Hippocampal formation (tissue), 2 donors: ENCODE data around the gene ERBB4.
"Not testable (repeated sequence)": the region's sequence is repeated elsewhere in the genome, so short reads cannot be mapped to it uniquely, and the experiment has no call there.

Experiments
- DNase-seq, 2 donors: peaks; one replicate each; lab custom pipeline; 2025; lab: John Stamatoyannopoulos, UW

Gene ERBB4

DNA sequence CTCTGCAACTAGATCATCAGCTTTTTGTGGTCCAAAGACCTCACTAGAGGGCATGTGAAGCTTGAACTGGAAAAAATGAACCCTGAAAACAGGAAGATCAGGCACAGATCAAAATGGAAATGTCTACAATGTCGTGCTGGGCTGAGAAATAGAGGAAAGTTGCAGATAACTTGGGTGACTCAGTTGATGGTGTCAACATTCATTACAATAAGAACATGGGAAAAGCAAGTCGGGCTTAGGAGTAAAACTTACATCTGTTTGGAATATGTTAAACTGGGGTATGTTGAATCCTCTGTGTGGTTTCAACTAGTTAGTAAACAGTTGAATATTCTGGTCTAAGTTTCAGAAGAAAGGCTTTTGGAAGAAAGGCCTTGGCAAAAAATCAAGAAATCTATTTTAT is 940.4 kb downstream of the ERBB4 start:
- no peak for DNase-seq

DNA sequence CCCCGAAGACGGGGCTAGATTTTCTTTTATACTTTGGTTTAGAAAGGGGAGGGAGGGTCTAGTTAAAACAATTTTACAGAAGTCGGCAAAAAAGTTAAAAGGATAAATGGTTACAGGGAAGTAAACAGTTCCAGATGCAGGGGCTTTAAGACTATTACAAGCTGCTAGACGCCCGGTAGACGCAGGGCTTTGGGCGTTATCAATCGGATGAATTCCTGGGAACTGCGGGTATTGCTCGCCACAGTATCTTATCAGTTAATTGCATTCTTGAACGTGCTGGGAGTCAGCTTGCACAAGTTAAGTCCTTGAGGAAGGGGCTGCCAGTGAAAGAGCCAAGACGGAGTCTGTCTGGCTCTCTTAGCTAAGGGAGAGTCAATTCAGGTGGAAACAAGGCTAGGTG is 946.6 kb downstream of the ERBB4 start:
- not testable (repeated sequence) for DNase-seq

- no peak for DNase-seq
Measured at GRCh38 chr2:211591426-211591825, 947.2 kb downstream of the ERBB4 start.

- no peak for DNase-seq
Measured at GRCh38 chr2:211568439-211568838, 970.2 kb downstream of the ERBB4 start.

DNA sequence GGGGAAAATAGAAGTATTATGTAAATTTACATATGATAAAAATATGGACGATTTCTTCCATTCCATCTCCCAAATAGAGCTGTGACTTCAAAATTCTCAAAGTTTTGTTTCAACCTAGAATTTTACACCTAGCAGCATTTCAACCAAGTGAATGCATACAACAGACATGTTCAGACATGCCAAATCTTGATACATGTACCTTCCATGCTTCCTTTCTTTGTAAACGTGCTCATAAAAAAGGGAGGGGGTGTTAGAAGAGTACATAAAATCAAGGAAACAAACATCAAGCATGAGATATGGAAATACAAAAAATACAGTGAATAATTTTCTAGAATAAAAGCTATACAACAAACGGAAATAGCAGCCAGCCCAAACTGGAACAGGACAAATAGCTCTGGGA is 974.2 kb downstream of the ERBB4 start:
- DNase-seq = no peak

- DNase-seq = no peak
Measured at GRCh38 chr2:211545582-211545981, 993.0 kb downstream of the ERBB4 start.

GRCh38 chr2:211534632-211535031 is 1004.0 kb downstream of the ERBB4 start:
- DNase-seq = no peak

- not testable (repeated sequence) for DNase-seq
Measured at GRCh38 chr2:211524248-211524647, 1014.4 kb downstream of the ERBB4 start.

GRCh38 chr2:211516537-211516936 is 1022.1 kb downstream of the ERBB4 start:
- DNase-seq = no peak

GRCh38 chr2:211514049-211514448 is 1024.6 kb downstream of the ERBB4 start:
- no peak for DNase-seq

DNA sequence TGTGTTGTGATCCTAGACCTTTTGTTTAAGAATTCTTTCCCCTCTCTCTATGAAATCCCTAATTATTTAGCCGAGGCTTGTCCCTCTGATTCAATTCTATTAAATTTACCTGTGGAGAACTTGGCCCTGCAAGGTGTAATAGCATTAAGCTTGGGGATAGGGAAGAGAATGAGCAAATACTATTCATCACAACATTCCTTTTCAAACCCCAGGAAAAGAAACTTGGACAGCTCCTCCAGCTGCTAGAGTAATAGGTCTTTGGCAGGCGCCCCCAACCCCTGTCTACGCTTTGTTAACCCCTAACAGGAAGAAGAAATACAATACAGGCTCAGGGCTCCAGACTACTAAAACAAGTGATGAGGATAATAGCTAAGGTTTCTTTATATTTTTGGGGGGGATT is 1025.2 kb downstream of the ERBB4 start:
- no peak for DNase-seq

- no peak for DNase-seq
Measured at GRCh38 chr2:211512806-211513205, 1025.8 kb downstream of the ERBB4 start.

GRCh38 chr2:211503856-211504255 is 1034.7 kb downstream of the ERBB4 start:
- no peak for DNase-seq

DNA sequence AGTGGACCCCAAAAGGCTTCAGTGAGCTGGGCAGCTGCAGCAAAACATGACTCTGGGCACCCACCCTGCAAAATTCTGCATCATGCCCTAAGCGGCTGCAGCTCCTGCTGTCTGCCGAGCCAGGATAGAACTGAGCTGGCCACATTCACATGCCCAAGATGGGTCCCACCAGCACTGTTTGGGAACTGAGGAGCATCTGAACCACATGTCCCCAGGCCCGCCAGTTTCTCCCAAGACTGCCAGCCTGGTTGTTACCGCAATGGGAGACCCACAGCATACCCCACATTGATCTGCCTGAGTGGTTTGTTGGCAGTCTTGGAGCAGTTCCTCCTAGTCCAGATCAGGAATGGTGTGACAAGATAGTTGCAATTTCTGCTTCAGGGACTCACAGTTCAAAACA is 1035.4 kb downstream of the ERBB4 start:
- no peak for DNase-seq

DNA sequence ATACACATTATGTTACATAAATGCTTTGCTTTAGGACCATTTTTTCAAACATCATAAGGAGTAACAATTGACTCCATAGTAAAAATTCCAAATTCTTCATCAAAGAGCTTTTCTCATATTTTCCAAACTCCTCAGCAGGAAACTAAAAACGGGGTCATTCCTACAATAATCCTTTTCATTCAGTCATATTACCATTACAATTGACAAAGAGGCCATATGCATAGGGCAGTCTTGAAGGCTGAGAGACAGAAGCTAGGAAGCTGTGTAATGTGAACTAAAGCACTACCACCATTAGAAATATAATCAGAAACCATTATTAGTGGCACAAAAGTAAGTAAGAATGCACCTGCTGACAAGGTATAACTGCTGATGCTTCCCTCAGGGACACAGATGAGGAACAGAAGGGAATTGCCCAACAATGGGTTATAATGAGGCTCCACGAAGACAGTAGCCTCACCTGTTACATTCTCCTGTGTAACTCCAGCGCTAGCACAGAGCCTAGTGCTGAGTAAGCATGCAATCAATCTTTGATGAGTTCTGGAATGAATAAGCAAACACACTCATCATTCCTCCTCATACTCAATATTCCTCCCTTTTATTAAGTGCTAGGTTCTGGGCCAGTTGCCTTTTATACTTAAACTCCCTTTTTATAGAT is 1039.9 kb downstream of the ERBB4 start:
- DNase-seq = no peak

DNA sequence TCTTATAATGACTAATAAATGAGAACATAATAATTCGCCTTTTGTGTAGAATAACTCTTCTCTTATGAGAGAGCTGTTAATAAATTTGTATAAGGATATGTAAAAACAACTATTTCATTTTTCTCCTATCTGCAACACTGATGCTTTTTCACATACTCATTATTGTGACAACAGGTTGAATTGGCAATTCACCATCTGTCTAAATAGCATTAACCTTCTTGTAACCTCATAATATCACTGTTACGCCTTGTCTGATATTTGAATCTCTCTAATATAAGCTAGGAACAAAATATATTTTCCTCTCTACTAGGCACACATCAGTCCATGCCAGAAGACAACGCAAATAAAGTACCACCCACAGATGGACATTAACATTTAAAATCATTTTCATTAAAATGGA is 1043.3 kb downstream of the ERBB4 start:
- DNase-seq = no peak

GRCh38 chr2:211494536-211494935 is 1044.1 kb downstream of the ERBB4 start:
- no peak for DNase-seq

- no peak for DNase-seq
Measured at GRCh38 chr2:211494085-211494484, 1044.5 kb downstream of the ERBB4 start.

- DNase-seq = no peak
Measured at GRCh38 chr2:211487733-211488132, 1050.9 kb downstream of the ERBB4 start.

DNA sequence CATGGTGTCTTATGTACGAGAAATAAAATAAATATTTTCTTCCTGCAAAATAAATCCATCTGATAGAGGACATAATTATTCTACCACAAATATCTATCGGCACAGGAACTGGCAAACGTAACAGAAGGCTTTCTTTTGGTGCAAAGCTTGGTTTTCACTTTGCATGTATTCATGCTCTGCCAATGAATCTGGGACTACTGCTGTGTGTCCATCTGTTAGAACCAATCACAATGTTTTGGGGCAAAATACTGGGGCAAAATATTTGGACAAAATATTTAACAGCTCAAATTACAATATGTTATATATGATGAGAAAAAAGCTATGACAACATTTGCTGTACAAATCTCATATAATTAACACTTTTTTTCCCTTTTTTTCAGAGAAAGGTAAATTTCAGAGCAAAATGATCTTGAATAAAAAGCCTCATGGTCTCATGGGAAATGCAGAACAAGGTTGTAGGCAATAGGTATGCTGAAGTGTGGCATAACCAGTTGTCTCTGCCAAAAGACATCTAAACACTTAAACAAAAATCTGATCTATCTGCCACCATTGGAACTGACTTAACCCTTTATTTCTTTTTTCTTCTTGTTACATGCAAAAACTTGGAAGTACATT is 1059.0 kb downstream of the ERBB4 start:
- no peak for DNase-seq

GRCh38 chr2:211477537-211478275 is 1060.9 kb downstream of the ERBB4 start:
- no peak for DNase-seq

GRCh38 chr2:211473116-211473515 is 1065.5 kb downstream of the ERBB4 start:
- no peak for DNase-seq

DNA sequence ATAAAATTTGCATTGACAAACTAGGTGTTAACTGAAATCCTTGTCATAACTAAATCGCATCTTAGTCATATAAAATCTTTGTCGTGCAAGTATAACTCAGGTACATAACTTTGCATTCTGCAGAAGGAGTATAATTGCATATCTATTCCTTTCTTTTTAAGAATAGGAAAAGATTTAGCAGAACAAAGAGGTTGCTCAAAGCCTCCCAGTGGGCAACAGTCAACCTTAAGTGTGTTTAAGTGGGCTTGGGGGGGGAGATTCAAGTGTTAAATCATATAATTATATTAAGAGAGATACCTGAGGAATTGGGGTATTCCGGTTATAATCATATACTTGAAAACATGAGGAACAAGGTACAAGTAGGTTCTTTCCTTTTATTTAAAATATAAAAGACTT is 1068.9 kb downstream of the ERBB4 start:
- no peak for DNase-seq
